Activated T-helper 2 cell treated with anti-CD3 and anti-CD28 coated beads, Interferon-gamma antibody, Interleukin-2, Interleukin-4, amounts not matched to agents 10 μg/mL and 5 μg/mL and 100 μg/mL, durations not matched to agents 14 hours and 24 hours and 36 hours (primary cell): ENCODE data around the gene BCL2L13. TPM values are rescaled to one million over a fixed set of nuclear protein-coding genes. Genes with fewer than 3 reads are reported as not detected.
"Not testable (repeated sequence)": the region's sequence is repeated elsewhere in the genome, so short reads cannot be mapped to it uniquely, and the experiment has no call there.

Source experiments
- DNase-seq: peaks from one replicate; pipeline ENCODE4 v3.0.0; 2021; ENCODE audit warnings: low spot score
- H3K27ac Mint-ChIP-seq: one replicate; pipeline ENCODE4 v1.8.0; 2021; ENCODE audit warnings: mixed read lengths
- H3K27me3 Mint-ChIP-seq: one replicate; pipeline ENCODE4 v1.8.0; 2021; ENCODE audit warnings: low read depth, mixed read lengths
- H3K36me3 Mint-ChIP-seq: one replicate; pipeline ENCODE4 v1.8.0; 2021; ENCODE audit warnings: low read depth, mixed read lengths
- H3K4me1 Mint-ChIP-seq: one replicate; pipeline ENCODE4 v1.8.0; 2021; ENCODE audit warnings: low read depth, mixed read lengths
- H3K4me3 Mint-ChIP-seq: one replicate; pipeline ENCODE4 v1.8.0; 2021; ENCODE audit warnings: low read depth, mild to moderate bottlenecking, moderate library complexity, mixed read lengths
- H3K9me3 Mint-ChIP-seq: one replicate; pipeline ENCODE4 v1.8.0; 2021; ENCODE audit warnings: mixed read lengths
- intact Hi-C: fragments of 100-400 bp; cut with micrococcal nuclease; formaldehyde crosslinking; loops from one replicate; pipeline ENCODE4 v1.15.1; 2023
- total RNA-seq: library from RNA; stranded (reverse); gene quantifications from 2 replicates; pipeline ENCODE4 v1.2.3, GENCODE V29; 2022

Gene BCL2L13
- total RNA-seq, 1 donor from 2014 or later = 33.7 TPM

DNA sequence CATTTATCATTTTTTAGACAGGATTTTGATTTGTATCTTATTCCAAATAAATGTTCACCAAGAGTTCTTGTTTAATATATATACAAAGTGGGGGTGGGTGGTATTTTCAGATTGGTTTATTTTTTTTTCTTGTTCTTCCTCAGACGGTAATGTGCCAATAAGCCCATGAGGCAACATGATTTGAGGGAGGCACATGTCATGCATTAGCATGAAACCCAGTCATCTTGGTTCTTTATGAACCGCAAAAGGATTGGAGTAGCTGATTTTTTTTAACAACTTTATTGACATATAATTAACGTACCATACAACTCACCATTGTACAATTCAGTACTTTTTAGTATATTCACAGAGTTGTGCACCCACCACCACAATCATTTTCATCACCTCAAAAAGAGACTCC is 2.7 kb downstream of the BCL2L13 start:
- intact Hi-C loops = no loop called here
- no peak for DNase-seq
- H3K4me3 Mint-ChIP-seq = no peak overlapping the region
- H3K27me3 Mint-ChIP-seq = no peaks in the 10 kb centered on the region
- H3K4me1 Mint-ChIP-seq = peaks cover 17% of the 10 kb centered on the region
- H3K36me3 Mint-ChIP-seq = peaks cover 16% of the 10 kb centered on the region
- H3K27ac Mint-ChIP-seq = no peak overlapping the region
- H3K9me3 Mint-ChIP-seq = no peaks in the 10 kb centered on the region

DNA sequence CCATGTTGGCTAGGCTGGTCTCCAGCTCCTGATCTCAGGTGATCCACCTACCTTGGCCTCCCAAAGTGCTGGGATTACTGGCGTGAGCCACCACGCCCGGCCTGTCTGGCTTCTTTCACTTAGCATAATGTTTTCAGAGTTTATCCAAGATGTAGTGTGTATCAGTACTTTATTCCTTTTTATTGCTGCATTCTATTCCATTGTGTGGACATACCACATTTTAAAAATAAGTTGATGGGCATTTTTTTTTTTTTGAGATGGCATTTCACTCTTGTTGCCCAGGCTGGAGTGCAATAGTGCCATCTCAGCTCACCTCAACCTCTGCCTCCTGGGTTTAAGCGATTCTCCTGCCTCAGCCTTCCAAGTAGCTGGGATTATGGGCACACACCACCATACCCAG is 3.8 kb downstream of the BCL2L13 start:
- DNase-seq, H3K4me3 Mint-ChIP-seq, H3K9me3 Mint-ChIP-seq, H3K27me3 Mint-ChIP-seq, H3K27ac Mint-ChIP-seq, intact Hi-C loops: not testable (repeated sequence)
- Mint-ChIP-seq H3K4me1 (peaks cover 18% of the 10 kb centered on the region), H3K36me3 (peaks cover 18% of the 10 kb centered on the region)

DNA sequence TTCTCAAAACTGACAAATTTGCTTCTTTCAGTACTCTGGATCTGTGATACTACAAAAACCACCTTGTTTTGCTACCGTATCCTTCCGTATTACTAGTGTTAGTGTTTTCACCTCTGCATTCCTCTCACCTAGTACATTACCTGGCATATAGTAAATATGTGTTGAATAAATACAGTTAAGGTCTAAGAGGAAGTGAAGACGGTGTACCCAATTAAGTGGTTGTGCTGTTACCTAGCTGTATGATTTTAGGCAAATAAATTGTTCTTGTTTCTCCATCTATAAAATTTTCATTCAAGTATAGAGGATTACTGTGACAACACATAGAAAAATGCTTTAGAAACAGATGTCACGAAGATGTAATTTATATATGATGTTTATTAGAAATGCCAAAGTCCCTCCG is 8.9 kb downstream of the BCL2L13 start:
- peaks cover 12% of the 10 kb centered on the region for H3K36me3 Mint-ChIP-seq
- H3K27ac Mint-ChIP-seq = no peak overlapping the region
- no peaks in the 10 kb centered on the region for H3K27me3 Mint-ChIP-seq
- H3K4me1 Mint-ChIP-seq = peaks cover 1% of the 10 kb centered on the region
- H3K9me3 Mint-ChIP-seq = no peaks in the 10 kb centered on the region
- intact Hi-C loops = no loop called here
- no peak overlapping the region for H3K4me3 Mint-ChIP-seq
- no peak for DNase-seq

DNA sequence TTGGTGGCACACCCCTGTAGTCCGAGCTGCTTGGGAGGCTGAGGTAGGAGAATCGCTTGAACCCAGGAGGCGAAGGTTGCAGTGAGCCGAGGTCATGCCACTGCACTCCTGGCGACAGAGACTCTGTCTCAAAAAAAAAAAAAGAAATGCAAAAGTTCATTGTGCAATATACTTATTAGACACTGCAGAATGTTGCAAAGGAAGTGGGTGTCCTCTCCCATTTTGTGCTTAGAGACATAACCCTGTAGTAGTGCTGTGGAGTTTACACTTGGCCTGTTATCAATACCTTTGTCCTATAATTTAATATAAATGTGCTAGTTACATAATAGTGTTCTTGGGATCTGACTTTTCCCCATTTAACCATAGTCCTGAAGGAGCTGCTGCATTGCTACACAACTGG is 9.4 kb downstream of the BCL2L13 start:
- intact Hi-C loops = no loop called here
- H3K27ac Mint-ChIP-seq = no peak overlapping the region
- H3K9me3 Mint-ChIP-seq = no peaks in the 10 kb centered on the region
- no peaks in the 10 kb centered on the region for H3K27me3 Mint-ChIP-seq
- H3K36me3 Mint-ChIP-seq = peaks cover 7% of the 10 kb centered on the region
- no peak overlapping the region for H3K4me3 Mint-ChIP-seq
- peaks cover 1% of the 10 kb centered on the region for H3K4me1 Mint-ChIP-seq
- DNase-seq = no peak

DNA sequence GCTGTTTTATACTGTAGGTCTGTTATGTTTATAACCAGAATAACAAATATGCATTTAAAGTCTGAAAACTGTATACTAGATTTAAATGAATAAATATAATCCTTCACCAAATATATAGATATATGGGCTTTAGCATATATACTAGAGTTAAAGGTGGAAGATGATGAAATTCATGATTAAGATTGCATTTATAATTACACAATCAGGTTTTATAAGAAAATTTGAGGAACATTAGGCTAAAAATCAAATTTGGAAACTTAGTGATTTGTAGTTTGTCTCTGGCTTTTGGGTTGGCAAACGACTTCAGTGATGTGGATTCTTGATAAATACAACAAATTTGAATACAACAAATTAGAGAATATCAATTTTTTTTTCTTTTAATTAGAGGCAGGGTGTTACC is 10.0 kb downstream of the BCL2L13 start:
- Mint-ChIP-seq H3K9me3 (no peaks in the 10 kb centered on the region), H3K27me3 (no peaks in the 10 kb centered on the region), H3K36me3 (peaks cover 11% of the 10 kb centered on the region), H3K4me3 (no peak overlapping the region), H3K4me1 (peaks cover 1% of the 10 kb centered on the region), H3K27ac (no peak overlapping the region)
- DNase-seq = no peak
- intact Hi-C loops = no loop called here

DNA sequence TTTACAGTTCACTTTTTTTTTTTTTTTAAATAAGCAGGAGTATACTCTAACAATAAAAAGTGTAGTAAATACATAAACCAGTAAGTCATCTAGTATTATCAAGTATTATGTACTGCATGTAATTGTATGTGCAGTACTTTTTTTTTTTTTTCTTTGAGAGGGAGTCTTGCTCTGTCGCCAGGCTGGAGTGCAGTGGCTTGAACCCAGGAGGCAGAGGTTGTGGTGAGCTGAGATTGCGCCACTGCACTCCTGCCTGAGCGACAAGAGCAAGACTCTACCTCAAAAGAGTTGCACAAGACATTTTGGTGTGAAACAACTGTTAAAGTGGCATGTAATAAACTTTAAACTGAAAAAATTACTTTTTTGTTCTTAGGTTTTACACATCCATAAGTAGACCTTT is 16.7 kb downstream of the BCL2L13 start:
- no peaks in the 10 kb centered on the region for H3K9me3 Mint-ChIP-seq
- H3K27me3 Mint-ChIP-seq = no peaks in the 10 kb centered on the region
- H3K4me3 Mint-ChIP-seq = no peak overlapping the region
- no peak overlapping the region for H3K27ac Mint-ChIP-seq
- intact Hi-C loops = no loop called here
- no peaks in the 10 kb centered on the region for H3K4me1 Mint-ChIP-seq
- DNase-seq = no peak
- peaks cover 27% of the 10 kb centered on the region for H3K36me3 Mint-ChIP-seq

DNA sequence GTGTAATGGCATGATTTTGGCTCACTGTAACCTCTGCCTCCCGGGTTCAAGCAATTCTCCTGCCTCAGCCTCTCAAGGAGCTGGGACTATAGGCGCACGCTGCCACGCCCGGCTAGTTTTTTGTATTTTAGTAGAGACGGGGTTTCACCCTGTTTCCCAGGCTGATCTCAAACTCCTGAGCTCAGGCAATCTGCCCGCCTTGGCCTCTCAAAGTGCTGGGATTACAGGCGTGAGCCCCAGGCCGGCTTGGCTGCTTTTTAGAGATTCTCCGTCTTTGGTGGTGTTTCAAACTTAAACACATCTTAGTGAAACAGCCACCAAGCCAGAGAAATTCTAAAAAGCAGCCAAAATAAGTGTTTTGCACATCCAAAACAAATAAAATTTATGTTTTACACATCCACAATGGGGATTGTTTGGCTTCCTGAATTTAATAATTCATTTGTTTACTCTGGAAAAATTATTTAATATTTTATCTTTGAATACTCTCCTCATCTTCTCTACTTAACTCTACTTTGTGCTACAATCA is 18.4 kb downstream of the BCL2L13 start:
- Mint-ChIP-seq H3K27me3 (no peaks in the 10 kb centered on the region), H3K27ac (no peak overlapping the region), H3K9me3 (no peaks in the 10 kb centered on the region), H3K4me3 (no peak overlapping the region), H3K36me3 (peaks cover 31% of the 10 kb centered on the region), H3K4me1 (no peaks in the 10 kb centered on the region)
- intact Hi-C loops = no loop called here
- no peak for DNase-seq

DNA sequence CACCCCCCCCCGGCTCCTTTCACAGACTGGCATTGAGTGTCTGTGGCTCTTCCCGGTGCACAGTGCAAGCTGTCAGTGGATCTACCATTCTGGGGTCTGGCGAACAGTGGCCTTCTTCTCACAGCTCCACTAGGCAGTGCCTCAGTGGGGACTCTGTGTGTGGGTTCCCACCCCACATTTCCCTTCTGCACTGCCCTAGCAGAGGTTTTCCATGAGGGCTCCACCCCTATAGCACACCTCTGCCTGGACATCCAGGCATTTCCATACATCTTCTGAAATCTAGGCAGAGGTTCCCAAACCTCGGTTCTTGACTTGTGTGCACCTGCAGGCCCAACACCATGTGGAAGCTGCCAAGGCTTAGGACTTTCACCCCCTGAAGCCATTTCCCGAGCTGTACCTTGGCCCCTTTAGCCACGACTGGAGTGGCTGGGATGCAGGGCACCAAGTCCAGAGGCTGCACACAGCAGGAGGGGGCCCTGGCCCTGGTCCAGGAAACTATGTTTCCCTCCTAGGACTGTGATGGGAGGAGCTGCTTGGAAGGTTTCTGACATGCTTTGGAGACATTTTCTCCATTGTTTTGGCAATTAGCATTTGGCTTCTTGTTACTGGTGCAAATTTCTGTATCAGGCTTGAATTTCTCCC is 26.0 kb downstream of the BCL2L13 start:
- no peaks in the 10 kb centered on the region for H3K27me3 Mint-ChIP-seq
- H3K36me3 Mint-ChIP-seq = peaks cover 50% of the 10 kb centered on the region
- intact Hi-C loops = no loop called here
- H3K27ac Mint-ChIP-seq = no peak overlapping the region
- no peak for DNase-seq
- no peak overlapping the region for H3K4me3 Mint-ChIP-seq
- H3K9me3 Mint-ChIP-seq = peaks cover 10% of the 10 kb centered on the region
- H3K4me1 Mint-ChIP-seq = no peaks in the 10 kb centered on the region

DNA sequence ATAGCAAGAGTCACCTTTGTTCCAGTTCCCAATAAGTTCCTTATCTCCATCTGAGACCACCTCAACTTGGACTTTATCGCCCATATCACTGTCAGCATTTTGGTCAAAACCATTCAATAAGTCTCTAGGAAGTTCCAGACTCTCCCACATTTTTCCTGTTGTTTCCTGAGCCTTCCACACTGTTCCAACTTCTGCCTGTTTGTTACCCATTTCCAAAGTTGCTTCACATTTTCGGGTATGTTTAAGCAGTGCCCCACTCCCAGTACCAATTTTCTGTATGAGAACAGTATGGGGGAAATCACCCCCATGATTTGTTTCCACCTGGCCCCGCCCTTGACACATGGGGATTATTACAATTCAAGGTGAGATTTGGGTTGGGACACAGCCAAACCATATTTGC is 26.7 kb downstream of the BCL2L13 start:
- no peaks in the 10 kb centered on the region for H3K4me1 Mint-ChIP-seq
- no peak for DNase-seq
- peaks cover 10% of the 10 kb centered on the region for H3K9me3 Mint-ChIP-seq
- no peaks in the 10 kb centered on the region for H3K27me3 Mint-ChIP-seq
- intact Hi-C loops = no loop called here
- no peak overlapping the region for H3K27ac Mint-ChIP-seq
- H3K4me3 Mint-ChIP-seq = no peak overlapping the region
- H3K36me3 Mint-ChIP-seq = peaks cover 50% of the 10 kb centered on the region

DNA sequence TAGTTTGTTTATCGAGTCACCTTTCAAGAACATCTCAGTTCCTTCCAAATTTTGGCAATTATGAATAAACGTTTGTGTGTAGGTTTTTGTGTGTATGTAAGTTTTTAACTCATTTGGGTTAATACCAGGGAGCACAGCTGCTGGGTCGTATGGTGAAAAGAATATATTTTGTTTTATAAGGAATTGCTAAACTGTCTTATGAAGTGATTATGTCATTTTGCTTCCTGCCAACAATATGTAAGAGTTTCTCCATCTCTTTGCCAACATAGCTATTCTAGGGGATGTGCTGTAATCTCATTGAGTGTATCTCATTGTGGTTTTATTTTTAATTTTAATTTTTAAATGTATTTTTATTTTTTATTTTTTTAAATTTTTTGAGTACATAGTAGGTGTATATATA is 27.3 kb downstream of the BCL2L13 start:
- Mint-ChIP-seq H3K4me3 (no peak overlapping the region), H3K9me3 (peaks cover 10% of the 10 kb centered on the region), H3K36me3 (peaks cover 52% of the 10 kb centered on the region), H3K27ac (no peak overlapping the region), H3K27me3 (no peaks in the 10 kb centered on the region), H3K4me1 (no peaks in the 10 kb centered on the region)
- intact Hi-C loops = no loop called here
- DNase-seq = no peak

DNA sequence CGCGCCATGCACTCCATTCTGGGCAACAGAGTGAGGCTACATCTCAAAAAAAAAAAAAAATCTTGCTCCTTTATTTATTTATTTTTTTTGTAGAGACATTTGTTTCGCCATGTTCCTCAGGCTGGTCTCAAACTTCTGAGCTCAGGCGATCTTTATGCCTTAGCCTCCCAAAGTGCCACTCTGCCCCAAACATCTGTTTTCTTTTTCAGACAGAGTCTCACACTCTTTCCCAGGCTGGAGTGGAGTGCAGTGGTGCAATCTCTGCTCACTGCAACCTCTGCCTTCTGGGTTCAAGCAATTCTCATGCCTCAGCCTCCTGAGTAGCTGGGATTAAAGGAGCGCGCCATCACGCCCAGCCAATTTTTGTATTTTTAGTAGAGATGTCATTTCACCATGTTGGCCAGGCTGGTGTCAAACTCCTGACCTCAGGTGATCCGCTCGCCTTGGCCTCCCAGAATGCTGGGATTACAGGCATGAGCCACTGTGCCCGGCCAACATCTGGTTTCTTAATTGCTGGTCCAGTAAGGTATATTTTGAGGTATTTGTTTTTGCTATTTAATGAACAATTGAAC is 33.0 kb downstream of the BCL2L13 start:
- H3K9me3 Mint-ChIP-seq, H3K27ac Mint-ChIP-seq, DNase-seq, H3K27me3 Mint-ChIP-seq, H3K4me3 Mint-ChIP-seq: not testable (repeated sequence)
- intact Hi-C loops = loop anchor here (5.0 kb wide), 2 partner anchors 34 to 36 kb away; partner anchors contain the start of gene BCL2L13
- Mint-ChIP-seq H3K4me1 (peaks cover 19% of the 10 kb centered on the region), H3K36me3 (peaks cover 26% of the 10 kb centered on the region)

DNA sequence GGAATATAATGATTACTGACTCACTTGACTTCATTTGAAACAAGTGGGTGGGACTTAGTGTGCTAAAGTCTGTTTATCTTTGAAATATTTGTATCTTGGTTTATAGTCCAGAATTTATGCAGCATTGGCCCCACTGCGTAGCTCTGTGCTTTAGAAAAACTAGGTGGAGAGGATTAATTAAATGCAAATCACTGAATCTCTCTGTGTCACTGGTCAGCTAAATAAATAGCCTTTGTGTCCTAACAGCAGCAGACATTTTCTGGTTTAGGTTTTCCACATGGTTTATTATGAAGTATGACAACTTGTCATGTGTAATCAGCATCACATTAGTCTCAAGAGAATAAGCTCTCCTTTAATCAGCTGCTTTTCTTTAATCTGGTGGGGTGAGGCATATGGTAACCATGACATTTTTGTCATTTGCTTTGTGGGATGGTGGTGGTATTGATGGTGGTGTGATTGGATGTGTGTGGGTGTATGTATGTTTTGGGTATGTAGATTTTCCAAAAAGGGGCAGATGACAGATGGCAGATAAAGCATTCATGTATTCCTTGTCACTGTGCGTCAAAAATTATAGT is 33.9 kb downstream of the BCL2L13 start:
- peak overlapping the region; percentile 72 for H3K27ac Mint-ChIP-seq
- peaks cover 19% of the 10 kb centered on the region for H3K36me3 Mint-ChIP-seq
- no peaks in the 10 kb centered on the region for H3K9me3 Mint-ChIP-seq
- H3K4me1 Mint-ChIP-seq = peaks cover 19% of the 10 kb centered on the region
- intact Hi-C loops = loop anchor here (5.0 kb wide), 2 partner anchors 35 kb away; partner anchors contain the start of gene BCL2L13
- DNase-seq = no peak
- H3K27me3 Mint-ChIP-seq = no peaks in the 10 kb centered on the region
- no peak overlapping the region for H3K4me3 Mint-ChIP-seq

DNA sequence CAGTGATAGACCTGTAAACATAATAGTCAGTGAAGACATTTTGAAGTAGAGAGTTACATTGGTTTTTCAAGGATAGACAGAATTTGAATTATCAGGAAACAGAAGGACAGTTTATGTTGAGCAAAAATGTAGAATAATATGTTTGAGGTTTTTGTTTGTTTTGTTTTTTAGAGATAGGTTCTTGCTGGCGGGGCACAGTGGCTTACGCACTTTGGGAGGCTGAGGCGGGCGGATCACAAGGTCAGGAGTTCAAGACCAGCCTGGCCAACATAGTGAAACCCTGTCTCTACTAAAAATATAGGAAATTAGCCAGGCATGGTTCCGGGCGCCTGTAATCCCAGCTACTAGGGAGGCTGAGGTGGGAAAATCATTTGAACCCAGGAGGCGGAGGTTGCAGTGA is 35.6 kb downstream of the BCL2L13 start:
- DNase-seq = no peak
- no peak overlapping the region for H3K27ac Mint-ChIP-seq
- peaks cover 18% of the 10 kb centered on the region for H3K36me3 Mint-ChIP-seq
- intact Hi-C loops = loop anchor here (5.0 kb wide), 2 partner anchors 33 to 37 kb away; partner anchors contain the start of gene BCL2L13
- no peaks in the 10 kb centered on the region for H3K9me3 Mint-ChIP-seq
- H3K4me1 Mint-ChIP-seq = peaks cover 23% of the 10 kb centered on the region
- no peaks in the 10 kb centered on the region for H3K27me3 Mint-ChIP-seq
- H3K4me3 Mint-ChIP-seq = no peak overlapping the region
